ENCODE data around the gene SLC39A11. TPM values are rescaled to one million over a fixed set of nuclear protein-coding genes. Genes with fewer than 3 reads are reported as not detected.

Gene SLC39A11
- total RNA-seq, 1 experiment from 2014 or later, result 46.4 TPM

DNA sequence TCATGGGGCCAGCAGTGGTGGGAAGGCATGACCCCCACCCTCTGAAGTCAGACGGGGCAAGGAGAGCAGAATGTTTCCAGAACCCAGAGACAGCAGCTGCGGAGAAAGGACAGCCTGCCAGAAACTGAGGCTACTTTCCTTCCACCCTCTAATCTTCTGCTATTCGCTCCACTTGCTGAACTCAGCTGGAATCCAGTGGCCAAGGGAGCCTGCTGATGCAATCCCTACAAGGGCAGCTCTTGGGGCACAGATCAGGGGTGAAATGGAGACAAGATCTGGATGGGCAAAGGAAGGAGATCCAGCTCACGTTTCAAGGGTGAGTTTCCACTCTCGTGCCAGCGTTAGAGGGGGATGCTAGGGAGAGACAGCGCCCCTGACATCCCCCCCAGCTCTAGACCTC lies 479.1 kb downstream of the SLC39A11 start:
- intact Hi-C loops (cut with micrococcal nuclease), result no loop called here
- ATAC-seq (no peak), DNase-seq (ENCODE audit: low read depth, low spot score) (no peak)
- Histone ChIP-seq H3K9me2 (ENCODE audit: insufficient read depth) (no peaks in the 10 kb centered on the region), H3K9ac (ENCODE audit: low read length) (peak overlapping the region; percentile 50), H3K27me3 (ENCODE audit: insufficient read depth, low read length) (no peaks in the 10 kb centered on the region), H3K4me3 (replicated peaks in 1 of 2; ENCODE audit: low read depth in 1 of 2, low read length in 2 of 2) (no peak overlapping the region), H3K9me3 (ENCODE audit: control insufficient read depth in 1 of 2, insufficient read depth in 1 of 2, low read depth in 1 of 2, low read length in 2 of 2) (no peaks in the 10 kb centered on the region; a peak in 1 of 4 replicates), H3K36me3 (ENCODE audit: control insufficient read depth in 1 of 2, insufficient read depth in 2 of 2, low read length in 2 of 2) (no peaks in the 10 kb centered on the region), H3K79me2 (ENCODE audit: insufficient read depth, low read length) (no peaks in the 10 kb centered on the region), H3K4me1 (ENCODE audit: control insufficient read depth in 1 of 2, insufficient read depth in 2 of 2, low read length in 2 of 2) (peaks cover 55 to 87% of the 10 kb centered on the region in 2 experiments), H3K4me2 (ENCODE audit: low read length) (peak overlapping the region; percentile 76), H4K20me1 (ENCODE audit: insufficient read depth) (no peaks in the 10 kb centered on the region), H3K27ac (ENCODE audit: low read depth, low read length) (no peak overlapping the region), H2AFZ (ENCODE audit: low read depth, low read length, poor library complexity, severe bottlenecking) (no peak overlapping the region)
- no peak for TF ChIP-seq ATF3 (IDR thresholded peaks at IDR 0.05)
- no peak for TF ChIP-seq SRF (IDR thresholded peaks at IDR 0.05; ENCODE audit: low read depth)
- TF ChIP-seq POLR2A (IDR thresholded peaks at IDR 0.05; ENCODE audit: borderline replicate concordance, extremely low read depth, insufficient read depth, insufficient read length), result no peak
- no peak for TF ChIP-seq FOSL1 (IDR thresholded peaks at IDR 0.05; ENCODE audit: low read depth)
- TF ChIP-seq YY1 (IDR thresholded peaks at IDR 0.05; ENCODE audit: extremely low read depth, insufficient replicate concordance, low read depth, low read length), result no peak
- TF ChIP-seq ZNF274 (IDR thresholded peaks at IDR 0.05; ENCODE audit: low read depth, low read length), result no peak
- no peak for TF ChIP-seq CBX3 (IDR thresholded peaks at IDR 0.05; ENCODE audit: low read depth)
- TF ChIP-seq CEBPB (IDR thresholded peaks at IDR 0.05; ENCODE audit: low read depth), result no peak
- no peak for TF ChIP-seq ELF1 (IDR thresholded peaks at IDR 0.05; ENCODE audit: borderline replicate concordance, low read depth)
- TF ChIP-seq RAD21 (IDR thresholded peaks at IDR 0.05; ENCODE audit: low read depth), result no peak
- no peak for TF ChIP-seq REST (IDR thresholded peaks at IDR 0.05; ENCODE audit: low read depth)
- no peak for TF ChIP-seq ZFX (IDR thresholded peaks at IDR 0.05)
- no peak for TF ChIP-seq TCF7L2 (IDR thresholded peaks at IDR 0.05; ENCODE audit: borderline replicate concordance, extremely low read depth, insufficient read depth, insufficient read length)
- no peak for TF ChIP-seq EZH2phosphoT487 (IDR thresholded peaks at IDR 0.05; ENCODE audit: borderline replicate concordance)
- no peak for TF ChIP-seq JUND (IDR thresholded peaks at IDR 0.05)
- no peak for TF ChIP-seq SP1 (IDR thresholded peaks at IDR 0.05; ENCODE audit: low read depth)
- TF ChIP-seq EZH2 (IDR thresholded peaks at IDR 0.05), result no peak
- TF ChIP-seq, protein P1, sequence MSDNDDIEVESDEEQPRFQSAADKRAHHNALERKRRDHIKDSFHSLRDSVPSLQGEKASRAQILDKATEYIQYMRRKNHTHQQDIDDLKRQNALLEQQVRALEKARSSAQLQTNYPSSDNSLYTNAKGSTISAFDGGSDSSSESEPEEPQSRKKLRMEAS (IDR thresholded peaks at IDR 0.05), result no peak
- TF ChIP-seq POLR2AphosphoS5 (IDR thresholded peaks at IDR 0.05; ENCODE audit: low read depth, low read length), result no peak
- POLR2A ChIA-PET, result interaction anchor here (0.8 to 2.7 kb wide), 7 partner anchors 10 to 103 kb away, joined by 3 to 17 read pairs (median 3); no protein-coding TSS in a partner anchor
- BruUV-seq (replicated peaks), result no TSS peak
- CTCF ChIA-PET, result interaction anchor here (1.3 to 2.8 kb wide), 2 partner anchors 11 to 56 kb away, joined by 5 to 9 read pairs; no protein-coding TSS in a partner anchor
- RAD21 ChIA-PET (ENCODE audit: low non-redundant PET in 1 of 2, low total read pairs in 2 of 2, uncharacterized antibody in 2 of 2, unreplicated experiment in 2 of 2), result no interaction called here
